Body of pancreas (tissue), 4 donors: Measurements from ENCODE around the gene TENM4.

Experiments
- POLR2A ChIP-seq, 3 donors: fragments of 450-650 bp; IDR thresholded peaks; one replicate each; pipeline ENCODE4 v1.6.1; 2016; ENCODE audit warnings: antibody characterized with exemption in 3 of 3, mild to moderate bottlenecking in 2 of 3
- TF ChIP-seq, protein P1 (sequence below), 7 experiments: fragments of 450-650 bp in 4 of 7; fragments of 200-600 bp in 3 of 7; sonication (generic) in 3 of 7; IDR thresholded peaks; one replicate each; pipeline ENCODE4 v1.5.1; 2016 to 2019; ENCODE audit warnings: antibody characterized with exemption in 7 of 7

DNA sequence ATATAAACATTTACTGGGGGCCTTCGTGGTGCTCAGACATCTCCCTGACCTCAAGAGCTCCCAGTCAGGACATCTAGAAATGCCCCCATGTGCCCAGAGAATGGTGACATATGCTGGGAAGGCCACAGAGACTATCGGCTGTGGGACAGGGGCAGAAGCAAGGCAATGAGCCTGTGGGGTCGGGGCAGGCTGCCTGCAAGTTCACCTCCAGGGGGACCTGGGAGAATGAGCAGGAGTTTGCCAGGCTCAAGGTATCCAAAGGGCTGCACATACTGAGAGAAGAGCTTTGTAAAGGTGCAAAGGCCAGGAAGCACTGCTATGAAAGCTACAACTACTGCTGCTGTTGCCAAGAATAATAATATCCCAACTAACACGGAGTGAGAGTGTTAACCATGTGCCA, 233.9 kb downstream of the TENM4 start:
- TF ChIP-seq, protein P1, sequence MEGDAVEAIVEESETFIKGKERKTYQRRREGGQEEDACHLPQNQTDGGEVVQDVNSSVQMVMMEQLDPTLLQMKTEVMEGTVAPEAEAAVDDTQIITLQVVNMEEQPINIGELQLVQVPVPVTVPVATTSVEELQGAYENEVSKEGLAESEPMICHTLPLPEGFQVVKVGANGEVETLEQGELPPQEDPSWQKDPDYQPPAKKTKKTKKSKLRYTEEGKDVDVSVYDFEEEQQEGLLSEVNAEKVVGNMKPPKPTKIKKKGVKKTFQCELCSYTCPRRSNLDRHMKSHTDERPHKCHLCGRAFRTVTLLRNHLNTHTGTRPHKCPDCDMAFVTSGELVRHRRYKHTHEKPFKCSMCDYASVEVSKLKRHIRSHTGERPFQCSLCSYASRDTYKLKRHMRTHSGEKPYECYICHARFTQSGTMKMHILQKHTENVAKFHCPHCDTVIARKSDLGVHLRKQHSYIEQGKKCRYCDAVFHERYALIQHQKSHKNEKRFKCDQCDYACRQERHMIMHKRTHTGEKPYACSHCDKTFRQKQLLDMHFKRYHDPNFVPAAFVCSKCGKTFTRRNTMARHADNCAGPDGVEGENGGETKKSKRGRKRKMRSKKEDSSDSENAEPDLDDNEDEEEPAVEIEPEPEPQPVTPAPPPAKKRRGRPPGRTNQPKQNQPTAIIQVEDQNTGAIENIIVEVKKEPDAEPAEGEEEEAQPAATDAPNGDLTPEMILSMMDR (IDR thresholded peaks at IDR 0.05): no peak
- no peak for TF ChIP-seq POLR2A (IDR thresholded peaks at IDR 0.05)
